Measurements from ENCODE around the gene TTC16.
A peak's percentile ranks its signal among the peaks of the same experiment; 100 is the strongest.

Gene TTC16

GRCh38 chr9:127735530-127736185 is 19.8 kb downstream of the TTC16 start:
- H3K27me3 ChIP-seq = no peaks in the 10 kb centered on the region
- H3K4me1 ChIP-seq (ENCODE audit: control insufficient read depth in 1 of 2, insufficient read depth in 1 of 2, low read depth in 1 of 2, low read length in 1 of 2) = peaks cover 17 to 21% of the 10 kb centered on the region in 2 experiments
- no peak for TF ChIP-seq CTCF (IDR thresholded peaks at IDR 0.05)
- H3K27ac ChIP-seq = peak overlapping the region; percentile 99
- peaks cover 60% of the 10 kb centered on the region for H3K36me3 ChIP-seq
- peak overlapping the region in 1 of 2 experiments; percentile 98 for H3K4me3 ChIP-seq (ENCODE audit: low read depth in 1 of 2, low read length in 1 of 2)
- H3K9me3 ChIP-seq = no peaks in the 10 kb centered on the region

- Histone ChIP-seq H3K4me1 (ENCODE audit: control insufficient read depth in 1 of 2, insufficient read depth in 1 of 2, low read depth in 1 of 2, low read length in 1 of 2) (peaks cover 15 to 21% of the 10 kb centered on the region in 2 experiments), H3K27me3 (no peaks in the 10 kb centered on the region), H3K27ac (no peak overlapping the region), H3K4me3 (ENCODE audit: low read depth in 1 of 2, low read length in 1 of 2) (no peak overlapping the region), H3K36me3 (peaks cover 65% of the 10 kb centered on the region), H3K9me3 (no peaks in the 10 kb centered on the region)
- no peak for TF ChIP-seq CTCF (IDR thresholded peaks at IDR 0.05)
Observed at GRCh38 chr9:127738666-127739065, 22.8 kb downstream of the TTC16 start.

- H3K27me3 ChIP-seq = no peaks in the 10 kb centered on the region
- no peak for TF ChIP-seq CTCF (IDR thresholded peaks at IDR 0.05)
- peaks cover 5 to 12% of the 10 kb centered on the region in 2 experiments for H3K4me1 ChIP-seq (ENCODE audit: control insufficient read depth in 1 of 2, insufficient read depth in 1 of 2, low read depth in 1 of 2, low read length in 1 of 2)
- no peak overlapping the region for H3K4me3 ChIP-seq (ENCODE audit: low read depth in 1 of 2, low read length in 1 of 2)
- peaks cover 76% of the 10 kb centered on the region for H3K36me3 ChIP-seq
- no peaks in the 10 kb centered on the region for H3K9me3 ChIP-seq
- H3K27ac ChIP-seq = no peak overlapping the region
Observed at GRCh38 chr9:127739614-127740330, 23.9 kb downstream of the TTC16 start.

GRCh38 chr9:127741831-127742434 is 26.1 kb downstream of the TTC16 start:
- no peak for TF ChIP-seq CTCF (IDR thresholded peaks at IDR 0.05)
- no peaks in the 10 kb centered on the region for H3K9me3 ChIP-seq
- H3K27ac ChIP-seq = no peak overlapping the region
- H3K4me1 ChIP-seq (ENCODE audit: control insufficient read depth in 1 of 2, insufficient read depth in 1 of 2, low read depth in 1 of 2, low read length in 1 of 2) = no peaks in the 10 kb centered on the region
- no peak overlapping the region for H3K4me3 ChIP-seq (ENCODE audit: low read depth in 1 of 2, low read length in 1 of 2)
- no peaks in the 10 kb centered on the region for H3K27me3 ChIP-seq
- peaks cover 98% of the 10 kb centered on the region for H3K36me3 ChIP-seq

GRCh38 chr9:127742435-127743088 is 26.7 kb downstream of the TTC16 start:
- no peak overlapping the region for H3K27ac ChIP-seq
- peaks cover 100% of the 10 kb centered on the region for H3K36me3 ChIP-seq

More at GRCh38 chr9:127742435-127743088, 26.7 kb downstream of the TTC16 start:
- H3K4me3 ChIP-seq (ENCODE audit: low read depth in 1 of 2, low read length in 1 of 2) = no peak overlapping the region
- TF ChIP-seq CTCF (IDR thresholded peaks at IDR 0.05) = no peak
- H3K4me1 ChIP-seq (ENCODE audit: control insufficient read depth in 1 of 2, insufficient read depth in 1 of 2, low read depth in 1 of 2, low read length in 1 of 2) = no peaks in the 10 kb centered on the region
- no peaks in the 10 kb centered on the region for H3K27me3 ChIP-seq
- no peaks in the 10 kb centered on the region for H3K9me3 ChIP-seq

All from neutrophil (primary cell).